T-helper 1 cell (primary cell): ENCODE data around the gene FXN.
A peak's percentile ranks its signal among the peaks of the same experiment; 100 is the strongest.
"Not testable (repeated sequence)": the region's sequence is repeated elsewhere in the genome, so short reads cannot be mapped to it uniquely, and the experiment has no call there.

ENCODE experiments used
- DNase-seq, 5 donors: peaks; one replicate each; pipeline ENCODE4 v3.0.0-alpha.2; 2012 to 2020
- total RNA-seq, 4 donors: gene quantifications; one replicate each; lab custom pipeline; 2026; lab: John Stamatoyannopoulos, UW

FXN gene
- 8.5 to 12.8 (median 9.6) reads per million in 4 donors for total RNA-seq

DNA sequence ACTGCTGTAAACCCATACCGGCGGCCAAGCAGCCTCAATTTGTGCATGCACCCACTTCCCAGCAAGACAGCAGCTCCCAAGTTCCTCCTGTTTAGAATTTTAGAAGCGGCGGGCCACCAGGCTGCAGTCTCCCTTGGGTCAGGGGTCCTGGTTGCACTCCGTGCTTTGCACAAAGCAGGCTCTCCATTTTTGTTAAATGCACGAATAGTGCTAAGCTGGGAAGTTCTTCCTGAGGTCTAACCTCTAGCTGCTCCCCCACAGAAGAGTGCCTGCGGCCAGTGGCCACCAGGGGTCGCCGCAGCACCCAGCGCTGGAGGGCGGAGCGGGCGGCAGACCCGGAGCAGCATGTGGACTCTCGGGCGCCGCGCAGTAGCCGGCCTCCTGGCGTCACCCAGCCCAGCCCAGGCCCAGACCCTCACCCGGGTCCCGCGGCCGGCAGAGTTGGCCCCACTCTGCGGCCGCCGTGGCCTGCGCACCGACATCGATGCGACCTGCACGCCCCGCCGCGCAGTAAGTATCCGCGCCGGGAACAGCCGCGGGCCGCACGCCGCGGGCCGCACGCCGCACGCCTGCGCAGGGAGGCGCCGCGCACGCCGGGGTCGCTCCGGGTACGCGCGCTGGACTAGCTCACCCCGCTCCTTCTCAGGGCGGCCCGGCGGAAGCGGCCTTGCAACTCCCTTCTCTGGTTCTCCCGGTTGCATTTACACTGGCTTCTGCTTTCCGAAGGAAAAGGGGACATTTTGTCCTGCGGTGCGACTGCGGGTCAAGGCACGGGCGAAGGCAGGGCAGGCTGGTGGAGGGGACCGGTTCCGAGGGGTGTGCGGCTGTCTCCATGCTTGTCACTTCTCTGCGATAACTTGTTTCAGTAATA, at the start of gene FXN:
Gene FXN (plus strand): TSS at position 315 of the 871 bp plus-strand sequence. CDS start 31 bp downstream, at position 346.
- DNase-seq = peak; percentile 53 to 85 (median 68)

DNA sequence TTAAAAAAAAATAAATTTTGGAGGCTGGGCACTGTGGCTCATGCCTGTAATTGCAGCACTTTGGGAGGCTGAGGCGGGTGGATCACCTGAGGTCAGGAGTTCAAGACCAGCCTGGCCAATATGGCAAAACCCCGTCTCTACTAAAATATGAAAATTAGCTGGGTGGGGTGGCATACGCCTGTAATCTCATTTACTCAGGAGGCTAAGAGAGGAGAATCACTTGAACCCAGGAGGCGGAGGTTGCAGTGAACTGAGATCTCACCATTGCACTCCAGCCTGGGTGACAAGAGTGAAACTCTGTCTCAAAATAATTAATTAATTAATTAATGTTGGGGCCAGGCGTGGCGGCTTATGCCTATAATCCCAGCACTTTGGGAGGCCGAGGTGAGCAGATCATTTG, 48.6 kb upstream of the FXN start:
- not testable (repeated sequence) for DNase-seq

DNA sequence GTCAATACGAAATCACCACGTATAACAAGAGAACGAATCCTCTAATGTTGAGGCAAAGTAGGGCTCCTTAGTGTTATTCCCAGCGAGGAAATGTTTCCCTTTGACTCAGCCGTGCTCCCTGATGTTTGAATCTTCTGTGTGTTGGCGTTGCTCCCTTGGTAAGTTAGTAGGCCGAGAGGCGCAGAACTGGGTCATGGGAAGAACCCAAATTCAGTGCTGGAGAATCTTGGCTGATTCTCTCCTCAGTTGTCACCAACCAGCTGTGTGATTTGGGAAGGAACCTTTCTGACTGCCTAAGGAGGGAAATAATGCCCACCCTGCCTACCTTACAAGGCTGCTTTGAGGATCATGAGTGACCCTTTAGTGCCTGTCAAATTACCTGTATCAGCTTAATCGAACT, 44.1 kb upstream of the FXN start:
- no peak for DNase-seq

- no peak for DNase-seq
Measured at GRCh38 chr9:68995776-68996175, 39.8 kb upstream of the FXN start.

GRCh38 chr9:68996462-68996861, 39.1 kb upstream of the FXN start:
- no peak for DNase-seq

DNA sequence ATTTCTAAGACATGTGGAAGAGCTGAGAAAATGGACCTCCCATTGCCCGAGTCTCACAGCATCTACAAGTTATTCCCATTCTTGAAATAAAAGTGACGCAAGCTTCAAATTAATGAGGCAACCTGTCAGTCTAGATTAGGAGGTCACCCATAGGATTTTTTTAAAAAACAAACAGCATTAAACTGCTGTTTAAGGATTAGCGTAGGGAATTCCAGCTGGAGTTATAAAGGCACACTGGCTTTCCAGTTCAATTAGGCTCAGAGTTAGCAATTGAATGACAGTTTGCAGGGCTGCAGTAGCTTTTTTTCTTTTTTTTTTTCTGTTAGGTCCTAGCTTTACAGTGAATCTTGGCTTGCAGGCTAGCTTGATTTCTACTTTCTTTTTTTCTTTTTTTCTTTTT, 37.9 kb upstream of the FXN start:
- DNase-seq = no peak

DNA sequence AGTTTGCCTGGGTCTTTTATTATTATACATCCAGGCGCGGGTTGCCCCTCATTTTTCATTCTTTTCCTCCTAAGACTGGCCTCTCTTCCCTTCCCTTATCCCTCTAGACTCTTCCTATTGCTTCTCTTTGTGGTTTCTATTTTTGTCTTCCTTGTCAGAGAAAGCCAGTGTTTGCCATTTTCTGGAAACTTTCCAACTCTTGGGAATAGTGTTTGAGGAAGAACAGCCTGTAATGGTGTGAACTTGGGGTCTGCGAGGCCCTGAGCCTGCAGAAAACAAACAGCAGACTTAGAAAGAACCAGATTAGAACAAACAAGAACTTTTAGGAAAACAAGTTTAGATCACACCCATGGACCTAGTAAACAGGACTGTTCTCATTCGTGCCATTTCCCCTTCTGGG, 37.2 kb upstream of the FXN start:
- DNase-seq = no peak

- no peak for DNase-seq
Measured at GRCh38 chr9:68998812-68999211, 36.7 kb upstream of the FXN start.

DNA sequence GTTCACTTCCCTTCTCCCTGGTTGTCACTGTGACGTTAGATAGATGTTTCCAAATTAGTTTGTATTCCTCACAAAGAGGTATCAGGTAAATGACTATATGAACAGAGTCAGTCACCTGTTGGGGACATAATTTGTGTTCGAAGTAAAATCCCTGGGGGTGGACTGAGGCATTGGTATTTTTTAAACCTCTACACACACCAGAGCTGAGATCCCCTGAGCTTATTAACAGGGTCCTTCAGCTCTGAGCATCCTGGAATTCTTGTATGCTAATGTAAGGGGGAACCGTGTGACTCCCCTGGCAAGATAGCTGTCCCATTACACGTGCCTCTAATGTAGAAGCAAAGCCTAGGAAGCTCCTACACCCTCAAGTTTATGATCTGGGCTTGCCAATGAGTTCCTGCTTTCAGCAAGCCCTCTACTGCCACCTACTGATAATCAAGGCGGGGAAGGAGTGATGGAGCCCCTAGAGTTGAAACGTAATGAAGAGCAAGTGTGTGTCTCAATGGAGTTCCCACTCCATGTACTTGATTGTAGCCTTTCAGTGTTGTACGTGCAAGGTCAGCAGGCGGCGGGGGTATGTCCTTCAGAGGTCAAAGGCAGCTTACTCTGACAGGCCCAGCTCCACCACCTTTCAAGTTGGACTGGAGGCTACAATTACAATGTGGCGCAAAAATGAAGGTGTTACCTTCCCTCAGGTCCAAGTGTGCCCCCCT, 36.0 kb upstream of the FXN start:
- DNase-seq = peak in 4 of 5 donors; percentile 35 to 78 (median 48)

GRCh38 chr9:69001921-69002320, 33.6 kb upstream of the FXN start:
- no peak for DNase-seq

DNA sequence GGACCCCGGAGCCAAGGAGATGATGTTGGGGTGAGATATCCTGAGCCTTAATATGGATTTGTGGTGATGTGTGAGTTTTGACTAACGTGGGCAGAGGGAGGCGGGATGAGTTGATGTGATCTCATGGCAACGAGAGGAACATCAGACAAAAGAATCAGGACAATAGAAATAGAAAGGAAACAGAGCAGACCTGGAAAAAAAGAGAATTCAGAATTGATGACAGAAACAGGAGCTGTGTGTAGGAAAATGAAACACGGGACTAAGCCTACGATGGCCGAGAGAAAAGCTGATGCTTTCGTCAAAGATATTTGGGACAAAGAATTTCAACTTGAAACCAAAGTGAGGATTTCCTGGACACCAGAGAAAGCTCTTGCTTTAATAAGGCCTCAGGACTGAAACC, 32.5 kb upstream of the FXN start:
- no peak for DNase-seq

- DNase-seq = no peak
Measured at GRCh38 chr9:69004836-69005235, 30.7 kb upstream of the FXN start.

DNA sequence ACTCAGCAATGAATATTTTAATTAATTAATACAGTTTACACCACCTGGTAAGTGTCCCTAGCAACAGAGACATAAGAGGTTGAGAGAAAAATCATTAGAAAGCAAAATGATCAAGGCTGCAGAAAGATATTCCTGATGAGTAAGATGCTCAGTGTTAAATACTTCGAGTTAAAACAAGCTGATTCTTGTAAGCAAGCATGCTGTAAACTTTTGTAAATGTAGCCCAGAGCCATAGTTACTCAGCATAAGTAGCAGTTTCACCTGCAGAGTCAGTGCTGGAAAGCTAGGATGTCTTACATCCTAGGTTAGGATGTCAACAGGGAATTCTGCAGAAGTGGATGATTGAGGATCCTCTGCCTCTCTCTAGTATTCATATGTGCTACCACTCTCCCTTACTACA, 25.8 kb upstream of the FXN start:
- no peak for DNase-seq

- peak in 1 of 5 donors; percentile 34 for DNase-seq
Measured at GRCh38 chr9:69012696-69013381, 22.7 kb upstream of the FXN start.

DNA sequence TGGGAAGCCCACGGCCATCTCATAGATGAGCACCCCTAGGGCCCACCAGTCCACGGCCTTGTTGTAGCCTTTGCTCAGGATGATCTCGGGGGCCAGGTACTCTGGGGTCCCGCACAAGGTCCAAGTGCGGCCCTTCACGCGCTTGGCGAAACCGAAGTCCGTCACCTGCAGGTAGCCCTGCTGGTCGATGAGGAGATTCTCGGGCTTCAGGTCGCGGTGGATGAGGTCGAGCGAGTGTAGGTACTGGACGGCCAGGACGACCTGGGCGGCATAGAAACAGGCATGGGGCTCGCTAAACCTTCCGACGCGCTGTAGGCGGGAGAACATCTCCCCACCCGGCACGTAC, 22.2 kb upstream of the FXN start:
- no peak for DNase-seq

- DNase-seq = no peak
Measured at GRCh38 chr9:69014013-69014412, 21.5 kb upstream of the FXN start, which contains the start of gene PRKACG. Gene PRKACG (minus strand): TSS chr9:69014113. CDS start chr9:69014092, 21 bp downstream.

DNA sequence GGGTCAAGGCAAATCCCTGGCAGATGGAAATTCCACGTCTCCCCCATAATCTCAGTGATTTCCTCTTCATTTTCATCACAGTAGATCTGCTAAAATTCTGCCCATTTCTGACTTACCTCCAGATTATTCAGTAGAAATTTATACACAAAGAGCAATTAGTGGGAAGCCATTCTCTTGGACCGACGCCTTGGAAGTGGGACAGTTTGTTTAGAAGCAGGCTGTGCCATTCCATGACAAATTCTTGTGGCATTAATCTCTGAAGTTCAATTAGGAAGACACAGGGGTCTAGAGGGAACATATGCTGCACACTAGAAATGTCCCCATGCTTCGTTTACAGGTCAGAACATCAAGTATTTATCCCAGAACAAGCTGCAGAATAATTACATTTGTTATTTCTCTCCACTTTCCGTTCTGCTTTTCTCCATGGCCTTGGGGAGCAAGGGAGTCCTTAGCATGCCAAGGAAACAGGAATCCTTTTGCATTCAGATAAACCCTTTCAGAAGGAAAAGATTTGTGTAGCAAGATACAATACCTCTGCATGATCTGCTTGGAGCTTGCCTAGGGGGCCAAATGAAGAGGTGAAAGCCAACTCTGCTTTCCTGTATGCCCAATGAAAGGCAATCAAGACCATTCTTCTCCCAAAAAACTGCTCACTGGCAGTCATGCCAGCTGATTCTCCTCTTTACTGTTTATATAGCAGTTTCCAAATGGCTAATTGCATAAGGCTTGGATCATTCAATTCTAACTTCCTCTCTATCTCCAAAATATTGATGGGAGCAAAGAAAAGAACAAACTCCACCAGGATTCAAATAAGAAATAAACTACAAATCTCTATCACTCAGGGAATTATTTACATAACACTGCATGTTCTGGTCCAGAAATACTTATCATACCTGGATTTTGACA, 19.1 kb upstream of the FXN start:
- no peak for DNase-seq

GRCh38 chr9:69018737-69019136, 16.8 kb upstream of the FXN start:
- no peak for DNase-seq

- DNase-seq = peak in 3 of 5 donors; percentile 15 to 82 (median 33)
Measured at GRCh38 chr9:69019808-69020207, 15.7 kb upstream of the FXN start.

DNA sequence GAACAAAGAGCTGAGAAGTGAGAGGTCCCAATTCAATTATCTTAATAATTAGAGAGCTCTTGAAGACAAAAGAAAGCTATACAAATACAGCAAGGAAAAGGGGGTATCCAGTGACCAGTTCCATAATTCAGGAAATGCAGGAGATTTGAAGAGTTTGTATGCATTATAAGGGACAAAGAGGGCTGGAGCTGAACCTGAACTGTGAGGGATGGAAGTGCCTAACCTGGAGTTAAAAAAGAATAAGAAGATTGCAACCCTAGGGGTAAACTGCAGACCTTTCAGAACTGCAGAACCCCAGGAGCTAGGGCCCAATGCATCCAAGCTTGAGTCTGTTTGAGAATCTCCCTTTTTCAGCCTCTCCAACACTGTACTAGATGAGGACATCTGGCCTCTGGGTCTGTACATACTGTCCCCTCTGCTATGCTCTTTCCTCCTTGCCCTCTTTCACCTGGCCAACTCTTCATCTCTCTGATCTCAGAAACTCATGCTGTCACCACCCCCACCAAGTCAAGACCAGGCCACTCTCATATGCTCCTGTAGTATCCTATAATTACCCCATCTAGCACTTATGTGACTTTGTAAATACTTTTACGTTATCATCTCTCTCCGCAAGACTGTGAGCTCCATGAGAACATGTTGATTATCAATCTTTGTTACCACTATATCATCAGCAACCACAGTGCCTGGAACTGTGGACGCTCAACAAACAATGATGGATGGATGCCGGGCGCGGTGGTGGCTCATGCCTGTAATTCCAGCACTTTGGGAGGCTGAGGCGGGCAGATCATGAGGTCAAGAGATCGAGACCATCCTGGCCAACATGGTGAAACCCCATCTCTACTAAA, 15.0 kb upstream of the FXN start:
- no peak for DNase-seq

- no peak for DNase-seq
Measured at GRCh38 chr9:69023650-69024049, 11.9 kb upstream of the FXN start.
